GM21576 (cell line): Measurements from ENCODE around the gene PAPOLA.
"Not testable (repeated sequence)": the region's sequence is repeated elsewhere in the genome, so short reads cannot be mapped to it uniquely, and the experiment has no call there.

Experiments used
- ATAC-seq: cut with Tn5 transposase; IDR thresholded peaks from one replicate; pipeline ENCODE4 v1.9.1; 2021; ENCODE audit warnings: mild to moderate bottlenecking, moderate library complexity; ENCODE audit not compliant: unreplicated experiment

Gene PAPOLA

GRCh38 chr14:96502621-96503305, 581 bp downstream of the PAPOLA start:
- ATAC-seq, result peak; percentile 34

GRCh38 chr14:96503306-96503679, 1.1 kb downstream of the PAPOLA start:
- no peak for ATAC-seq

- ATAC-seq, result not testable (repeated sequence)
Observed at GRCh38 chr14:96504353-96504752, 2.2 kb downstream of the PAPOLA start.

DNA sequence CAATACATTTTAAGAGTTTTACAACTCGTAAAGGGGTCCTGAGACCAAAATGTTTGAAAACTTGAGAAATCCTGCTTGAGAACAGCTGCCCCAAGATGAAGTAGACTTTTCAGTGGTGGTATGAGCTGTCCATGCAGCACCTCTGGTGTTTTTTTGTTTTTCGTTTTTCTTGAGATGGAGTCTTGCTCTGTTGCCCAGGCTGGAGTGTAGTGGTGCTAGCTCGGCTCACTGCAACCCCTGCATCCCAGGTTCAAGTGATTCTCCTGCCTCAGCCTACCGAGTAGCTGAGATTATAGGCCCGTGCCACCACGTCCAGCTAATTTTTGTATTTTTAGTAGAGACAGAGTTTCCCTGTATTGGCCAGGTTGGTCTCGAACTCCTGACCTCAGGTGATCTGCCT, 5.5 kb downstream of the PAPOLA start:
- ATAC-seq, result no peak

DNA sequence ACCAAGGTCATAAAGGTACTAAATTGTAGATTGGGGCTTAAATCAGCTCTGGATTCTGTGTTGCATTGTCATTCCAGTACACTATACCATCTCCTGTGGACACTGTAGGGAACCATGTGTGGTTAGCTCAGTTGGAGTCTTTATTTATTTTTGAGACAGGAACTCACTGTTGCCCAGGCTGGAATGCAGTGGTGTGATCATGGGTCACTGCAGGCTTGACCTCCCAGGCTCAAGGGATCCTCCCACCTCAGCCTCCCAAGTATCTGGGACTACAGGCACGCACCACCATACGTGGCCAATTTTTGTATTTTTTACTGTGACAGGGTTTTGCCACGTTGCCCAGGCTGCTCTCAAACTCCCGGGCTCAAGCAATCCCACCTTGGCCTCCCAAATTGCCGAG, 6.7 kb downstream of the PAPOLA start:
- ATAC-seq, result no peak

- ATAC-seq, result no peak
Observed at GRCh38 chr14:96509457-96510090, 7.4 kb downstream of the PAPOLA start.

DNA sequence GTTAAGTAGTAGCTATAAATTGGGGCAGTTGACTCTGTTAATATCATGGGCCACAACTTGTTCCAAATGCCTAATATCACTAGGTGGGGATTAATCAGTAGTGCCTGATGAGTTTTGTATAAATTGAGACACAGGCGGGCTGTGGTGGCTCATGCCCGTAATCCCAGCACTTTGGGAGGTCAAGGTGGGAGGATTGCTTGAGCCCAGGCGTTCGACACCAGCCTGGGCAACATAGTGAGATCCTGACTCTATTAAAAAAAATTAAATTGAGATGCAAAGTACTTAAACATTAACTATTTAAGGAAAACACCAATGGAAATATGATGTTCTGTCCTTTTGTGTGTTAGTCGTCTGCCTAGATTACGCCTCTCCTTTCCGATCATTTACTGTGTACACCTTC, 9.0 kb downstream of the PAPOLA start:
- no peak for ATAC-seq

DNA sequence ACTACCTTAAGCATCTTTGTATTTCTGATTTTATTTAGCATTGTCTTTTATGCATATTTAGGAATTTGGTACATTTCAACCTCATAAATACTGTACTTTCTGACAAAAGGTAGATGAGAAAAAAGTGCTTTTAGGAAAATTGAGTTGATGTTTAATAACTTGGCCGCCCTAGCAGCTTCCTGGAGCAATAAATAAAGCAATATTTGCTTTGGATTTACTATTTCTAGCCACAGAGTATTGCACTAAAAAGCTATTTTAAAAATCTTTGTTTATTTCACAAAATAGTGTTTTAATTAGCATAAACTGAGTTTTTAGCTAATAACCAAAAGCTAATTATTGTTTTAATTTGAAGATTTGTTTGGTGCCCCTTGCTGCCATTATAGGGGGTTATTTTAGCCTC, 9.5 kb downstream of the PAPOLA start:
- ATAC-seq, result no peak

- ATAC-seq, result no peak
Observed at GRCh38 chr14:96512122-96512521, 9.9 kb downstream of the PAPOLA start.

- no peak for ATAC-seq
Observed at GRCh38 chr14:96512602-96513397, 10.6 kb downstream of the PAPOLA start.

DNA sequence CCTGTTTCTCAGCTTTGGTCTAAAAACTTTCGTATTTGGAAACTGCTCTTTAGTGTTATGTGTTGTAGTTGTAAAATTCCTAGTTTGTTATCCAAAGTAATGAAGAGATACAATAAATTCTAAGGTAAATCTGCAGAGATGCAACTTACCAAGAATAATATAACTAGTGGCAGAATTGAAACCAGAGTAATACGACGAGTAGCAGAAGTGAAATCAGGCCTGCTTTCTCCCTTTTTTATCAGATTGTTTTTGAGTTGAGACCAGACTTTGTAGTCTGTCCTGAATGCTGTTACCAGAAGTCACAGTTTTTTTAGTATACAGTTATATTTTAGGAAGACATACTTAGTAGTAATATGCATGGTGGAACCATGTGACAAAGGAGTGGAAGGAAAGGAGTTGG, 12.5 kb downstream of the PAPOLA start:
- peak; percentile 74 for ATAC-seq

- no peak for ATAC-seq
Observed at GRCh38 chr14:96515731-96516130, 13.5 kb downstream of the PAPOLA start.

DNA sequence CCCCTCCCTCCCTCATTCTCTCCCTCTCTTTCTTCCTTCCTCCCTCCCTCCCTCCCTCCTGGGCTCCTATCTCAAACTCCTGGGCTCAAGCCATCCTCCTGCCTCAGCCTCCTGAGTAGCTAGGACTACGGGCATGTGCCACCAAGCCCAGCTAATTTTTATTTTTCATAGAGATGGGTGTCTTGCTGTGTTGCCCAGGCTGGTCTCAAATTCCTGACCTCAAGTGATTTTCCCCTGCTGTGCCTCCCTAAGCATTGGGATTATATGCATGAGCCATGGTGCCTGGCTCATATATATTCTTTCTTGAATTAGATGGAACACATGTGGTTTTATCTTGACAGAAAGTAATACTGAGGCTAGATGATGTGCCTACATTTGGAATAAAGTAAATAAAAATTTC, 14.2 kb downstream of the PAPOLA start:
- ATAC-seq, result no peak

DNA sequence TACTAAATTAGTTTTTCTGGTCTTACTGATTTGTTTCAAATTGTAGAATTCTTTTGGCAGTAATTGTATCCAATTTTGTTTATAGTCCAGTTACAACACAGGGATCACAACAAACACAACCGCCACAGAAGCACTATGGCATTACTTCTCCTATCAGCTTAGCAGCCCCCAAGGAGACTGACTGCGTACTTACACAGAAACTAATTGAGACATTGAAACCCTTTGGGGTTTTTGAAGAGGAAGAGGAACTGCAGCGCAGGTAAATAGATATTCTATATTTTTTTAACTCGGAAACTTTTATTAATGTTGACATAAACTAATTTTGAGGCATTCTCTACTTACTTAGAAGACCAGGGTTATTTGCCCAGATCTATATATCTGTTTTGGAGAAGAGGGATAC, 17.8 kb downstream of the PAPOLA start:
- peak; percentile 79 for ATAC-seq

DNA sequence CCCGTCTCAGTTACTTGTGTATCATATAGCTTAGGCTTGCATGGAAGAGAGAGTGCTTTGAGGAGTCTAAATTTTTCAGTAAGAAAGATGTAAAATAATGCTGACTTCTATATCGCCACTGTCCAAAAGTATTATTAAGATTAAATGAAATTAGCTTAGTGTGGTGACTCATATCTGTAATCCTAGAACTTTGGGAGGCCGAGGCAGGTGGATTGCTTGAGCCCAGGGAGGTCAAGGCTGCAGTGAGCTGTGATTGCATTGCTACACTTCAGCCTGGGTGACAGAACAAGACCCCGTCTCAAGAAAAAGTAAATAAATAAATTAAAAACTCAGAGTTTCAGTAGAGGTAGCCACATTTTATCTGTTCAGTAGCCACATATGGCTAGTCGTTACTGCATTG, 23.3 kb downstream of the PAPOLA start:
- ATAC-seq, result no peak

DNA sequence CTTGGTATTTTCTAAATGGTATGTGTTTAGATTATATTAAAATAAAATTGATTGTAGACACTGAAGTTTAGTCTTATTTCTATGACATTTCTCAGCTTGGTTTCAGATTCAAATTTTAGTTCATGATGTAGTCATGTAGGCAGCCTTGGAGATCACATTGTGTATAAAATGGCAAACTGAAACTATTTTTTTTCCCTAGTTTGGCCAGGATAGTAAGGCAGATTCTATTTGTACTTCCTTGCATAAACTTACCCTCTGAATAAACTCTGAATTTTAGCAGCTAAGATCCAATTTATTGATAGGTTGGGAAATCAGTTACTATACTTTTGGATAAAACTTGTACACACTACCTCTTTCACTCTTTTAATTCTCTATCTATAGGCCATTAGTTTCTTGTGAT, 30.4 kb downstream of the PAPOLA start:
- ATAC-seq, result no peak

DNA sequence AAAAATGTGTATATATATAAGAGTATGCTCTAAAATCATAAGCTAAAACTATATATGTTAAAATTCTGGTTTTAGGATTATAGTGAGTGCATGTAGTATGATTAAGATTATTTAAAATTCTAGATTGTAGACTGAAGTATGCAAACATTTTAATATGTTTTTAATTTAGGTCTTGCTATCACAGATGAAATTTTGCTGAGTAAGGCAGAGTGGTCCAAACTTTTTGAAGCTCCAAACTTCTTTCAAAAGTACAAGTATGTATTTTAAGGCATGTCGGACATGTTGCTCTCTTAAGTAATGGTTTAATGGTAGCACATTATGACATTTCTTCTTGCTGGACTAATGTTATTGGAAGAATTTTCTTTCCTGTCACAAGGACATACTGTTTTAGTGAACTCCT, 34.6 kb downstream of the PAPOLA start:
- no peak for ATAC-seq

- no peak for ATAC-seq
Observed at GRCh38 chr14:96538097-96538989, 36.2 kb downstream of the PAPOLA start.

DNA sequence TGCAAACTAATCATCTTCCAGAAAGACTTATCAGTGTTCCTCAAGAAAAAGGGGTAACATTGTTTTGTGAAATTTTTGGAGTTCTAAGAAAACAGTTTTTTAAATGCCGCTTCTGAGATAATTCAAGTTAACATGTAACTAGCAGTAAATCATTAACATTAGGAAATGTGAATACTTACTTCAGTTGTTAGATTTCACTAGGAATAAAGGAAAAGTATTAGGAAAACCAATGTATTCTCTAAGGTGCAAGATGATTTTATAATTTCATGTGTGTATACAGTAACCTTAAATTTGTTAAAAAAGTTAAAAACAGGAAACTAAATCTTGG, 36.8 kb downstream of the PAPOLA start:
- no peak for ATAC-seq

- ATAC-seq, result no peak
Observed at GRCh38 chr14:96554315-96554910, 52.2 kb downstream of the PAPOLA start.

DNA sequence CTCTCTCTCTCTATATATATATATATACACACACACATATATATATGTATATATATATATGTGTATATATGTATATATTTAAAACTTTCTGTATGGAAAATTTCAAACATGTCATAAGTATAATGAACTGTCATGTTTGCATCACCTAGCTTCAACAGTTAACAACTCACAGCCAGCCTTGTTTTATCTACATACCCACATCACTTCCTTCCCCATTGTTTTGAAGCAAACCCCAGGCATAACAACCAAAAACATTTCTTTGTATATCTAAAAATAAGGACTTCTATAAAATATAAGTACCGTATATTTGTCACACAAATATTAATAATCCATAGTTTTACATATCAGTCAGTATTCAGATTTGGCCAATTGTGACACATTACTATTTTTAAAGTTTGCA, 57.4 kb downstream of the PAPOLA start:
- ATAC-seq, result no peak
